SK-N-SH (cell line): ENCODE data around the gene NAV2. TPM values are rescaled to one million over a fixed set of nuclear protein-coding genes. Genes with fewer than 3 reads are reported as not detected.

ENCODE experiments used
- CTCF ChIA-PET: fragments of 300-600, 350-600 bp; formaldehyde crosslinking; extraction: SDS; loops from one replicate; lab custom pipeline; 2021; lab: Yijun Ruan, JAX
- POLR2A ChIA-PET: fragments of 350-600 bp; sonication (Branson Sonifier 250); formaldehyde crosslinking; extraction: SDS; loops from one replicate; lab custom pipeline; 2020; ENCODE audit warnings: antibody characterized with exemption, inconsistent platforms; lab: Yijun Ruan, JAX
- DNase-seq: peaks from one replicate; pipeline ENCODE4 v3.0.0; 2012
- H2AFZ ChIP-seq: fragments of 200-600 bp; sonication (generic); 2 replicates; pipeline ENCODE4 v1.8.1; 2016; ENCODE audit warnings: antibody characterized with exemption, mild to moderate bottlenecking, low read depth
- H3F3A ChIP-seq: fragments of 200-600 bp; sonication (generic); replicated peaks from 2 replicates; pipeline ENCODE3; 2016; ENCODE audit warnings: antibody characterized with exemption, mild to moderate bottlenecking; ENCODE audit not compliant: insufficient read depth
- H3K27ac ChIP-seq, 2 experiments: fragments of 200-500 bp in 1 of 2; fragments of 200-600 bp in 1 of 2; sonication (Bioruptor generic) in 1 of 2; sonication (generic), shearing (Covaris generic) in 1 of 2; 2 replicates each; pipeline versions ENCODE4 v1.5.1 to v1.6.1; 2014 to 2016; ENCODE audit warnings: low read depth in 2 of 2, inconsistent platforms in 1 of 2, low read length in 1 of 2, mild to moderate bottlenecking in 1 of 2, mixed read lengths in 1 of 2
- H3K27me3 ChIP-seq: fragments of 200-600 bp; sonication (generic), shearing (Covaris generic); 2 replicates; pipeline ENCODE4 v1.6.1; 2016; ENCODE audit warnings: mixed run types; ENCODE audit not compliant: insufficient read depth
- H3K36me3 ChIP-seq, 2 experiments: fragments of 200-500 bp in 1 of 2; fragments of 200-600 bp in 1 of 2; sonication (Bioruptor generic) in 1 of 2; sonication (generic) in 1 of 2; replicated peaks in 1 of 2; 2 replicates each; pipeline versions ENCODE3 to v1.5.1; 2014 to 2016; ENCODE audit warnings: low read length in 1 of 2, mild to moderate bottlenecking in 1 of 2; ENCODE audit not compliant: insufficient read depth in 2 of 2, control insufficient read depth in 1 of 2
- H3K4me1 ChIP-seq, 2 experiments: fragments of 200-500 bp in 1 of 2; fragments of 200-600 bp in 1 of 2; sonication (Bioruptor generic) in 1 of 2; sonication (generic), shearing (Covaris generic) in 1 of 2; 2 replicates each; pipeline versions ENCODE4 v1.5.1 to v1.6.1; 2014 to 2016; ENCODE audit warnings: low read depth in 1 of 2, low read length in 1 of 2, mixed run types in 1 of 2; ENCODE audit not compliant: insufficient read depth in 2 of 2, control insufficient read depth in 1 of 2
- H3K4me2 ChIP-seq: fragments of 200-600 bp; sonication (generic), shearing (Covaris generic); 2 replicates; pipeline ENCODE4 v1.6.1; 2017; ENCODE audit warnings: mixed run types
- H3K4me3 ChIP-seq, 2 experiments: fragments of 200-500 bp in 1 of 2; fragments of 200-600 bp in 1 of 2; sonication (Bioruptor generic) in 1 of 2; sonication (generic), shearing (Covaris generic) in 1 of 2; 2 replicates each; pipeline versions ENCODE4 v1.5.1 to v1.8.1; 2014 to 2016; ENCODE audit warnings: low read depth in 2 of 2, inconsistent platforms in 1 of 2, low read length in 1 of 2, mild to moderate bottlenecking in 1 of 2, mixed read lengths in 1 of 2, moderate library complexity in 1 of 2
- H3K79me2 ChIP-seq: fragments of 200-600 bp; sonication (generic); 2 replicates; pipeline ENCODE4 v1.8.1; 2017; ENCODE audit warnings: mild to moderate bottlenecking; ENCODE audit not compliant: insufficient read depth
- H3K9ac ChIP-seq: fragments of 200-600 bp; sonication (generic); 2 replicates; pipeline ENCODE4 v1.6.1; 2017; ENCODE audit warnings: mixed run types
- H3K9me2 ChIP-seq: fragments of 200-600 bp; sonication (generic); 2 replicates; pipeline ENCODE4 v1.6.1; 2017; ENCODE audit warnings: mixed run types
- H3K9me3 ChIP-seq: fragments of 200-600 bp; sonication (generic); 2 replicates; pipeline ENCODE4 v1.6.1; 2017; ENCODE audit warnings: mixed run types, mild to moderate bottlenecking, moderate library complexity
- H4K20me1 ChIP-seq: fragments of 200-600 bp; sonication (generic); 2 replicates; pipeline ENCODE4 v1.6.1; 2017; ENCODE audit warnings: mild to moderate bottlenecking, mixed run types; ENCODE audit not compliant: insufficient read depth
- CHD2 ChIP-seq: fragments of 150-350 bp; IDR thresholded peaks from 2 replicates; pipeline ENCODE4 v1.6.1; 2018; ENCODE audit warnings: low read length; ENCODE audit not compliant: partially characterized antibody
- CTCF ChIP-seq: fragments of 200-600 bp; sonication (generic); IDR thresholded peaks from 2 replicates; pipeline ENCODE4 v1.6.1; 2017; ENCODE audit warnings: antibody characterized with exemption, mild to moderate bottlenecking, moderate library complexity
- ELF1 ChIP-seq: IDR thresholded peaks from 2 replicates; pipeline ENCODE4 v1.4.0; 2012
- EP300 ChIP-seq, 2 experiments: IDR thresholded peaks; 2 replicates each; pipeline versions ENCODE4 v1.4.0 to v1.6.1; 2012; ENCODE audit warnings: borderline replicate concordance in 1 of 2, low read depth in 1 of 2, low read length in 1 of 2
- EZH2phosphoT487 ChIP-seq: fragments of 200-600 bp; sonication (generic); IDR thresholded peaks from 2 replicates; pipeline ENCODE4 v1.6.1; 2017; ENCODE audit warnings: low read depth, mixed run types, mild to moderate bottlenecking, antibody characterized with exemption, moderate library complexity, borderline replicate concordance
- GABPA ChIP-seq: IDR thresholded peaks from 2 replicates; pipeline ENCODE4 v1.4.0; 2012; ENCODE audit warnings: low read depth, mild to moderate bottlenecking
- GATA2 ChIP-seq: sonication (generic); formaldehyde crosslinking; IDR thresholded peaks from 2 replicates; pipeline ENCODE4 v1.5.0; 2020; ENCODE audit warnings: mild to moderate bottlenecking, missing genetic modification reagents
- MAX ChIP-seq: IDR thresholded peaks from 2 replicates; pipeline ENCODE4 v1.4.0; 2012; ENCODE audit warnings: low read depth
- MEF2A ChIP-seq: IDR thresholded peaks from 2 replicates; pipeline ENCODE4 v1.4.0; 2012; ENCODE audit warnings: low read depth, borderline replicate concordance
- MXI1 ChIP-seq: IDR thresholded peaks from 2 replicates; pipeline ENCODE4 v1.6.1; 2012; ENCODE audit warnings: mild to moderate bottlenecking, low read depth, low read length, improper control_type of control experiment
- NFIC ChIP-seq: IDR thresholded peaks from 2 replicates; pipeline ENCODE4 v1.4.0; 2012; ENCODE audit warnings: borderline replicate concordance
- PBX3 ChIP-seq: IDR thresholded peaks from 2 replicates; pipeline ENCODE4; 2012
- POLR2AphosphoS5 ChIP-seq: IDR thresholded peaks from 2 replicates; pipeline ENCODE4 v1.6.1; 2012; ENCODE audit warnings: low read depth, low read length
- RXRA ChIP-seq: IDR thresholded peaks from 2 replicates; pipeline ENCODE4 v1.4.0; 2012; ENCODE audit warnings: low read depth, mild to moderate bottlenecking, borderline replicate concordance
- SIN3A ChIP-seq: IDR thresholded peaks from 2 replicates; pipeline ENCODE4 v1.6.1; 2012; ENCODE audit warnings: low read depth, mild to moderate bottlenecking, low read length, moderate library complexity, borderline replicate concordance
- TAF1 ChIP-seq: IDR thresholded peaks from 2 replicates; pipeline ENCODE4 v1.6.1; 2012; ENCODE audit warnings: low read depth, mild to moderate bottlenecking, low read length, moderate library complexity, borderline replicate concordance
- TCF12 ChIP-seq: IDR thresholded peaks from 2 replicates; pipeline ENCODE4 v1.4.0; 2012
- TEAD4 ChIP-seq: IDR thresholded peaks from 2 replicates; pipeline ENCODE4 v1.4.0; 2012; ENCODE audit warnings: mild to moderate bottlenecking, borderline replicate concordance; ENCODE audit not compliant: insufficient read depth
- USF1 ChIP-seq: IDR thresholded peaks from 2 replicates; pipeline ENCODE4 v1.4.0; 2012; ENCODE audit warnings: low read depth, borderline replicate concordance
- USF2 ChIP-seq: fragments of 150-350 bp; IDR thresholded peaks from 2 replicates; pipeline ENCODE4 v1.6.1; 2017; ENCODE audit warnings: antibody characterized with exemption, low read length, low read depth, borderline replicate concordance
- YY1 ChIP-seq: IDR thresholded peaks from 2 replicates; pipeline ENCODE4 v1.4.0; 2012; ENCODE audit warnings: low read depth, mild to moderate bottlenecking
- ZBTB33 ChIP-seq: IDR thresholded peaks from 2 replicates; pipeline ENCODE4 v1.4.0; 2012; ENCODE audit warnings: low read depth, borderline replicate concordance
- WGBS: methylation state at CpG from one replicate; pipeline ENCODE4 v1.1.6; 2017; ENCODE audit warnings: low lambda C conversion rate; 5-methylcytosine and 5-hydroxymethylcytosine counted together
- polyA plus RNA-seq, 3 experiments: library from polyadenylated mRNA; depleted of rRNA; stranded (reverse); fragments of >200 nt; gene quantifications; 2 replicates each; pipeline ENCODE4 v1.2.3, GENCODE V29; 2012

The NAV2 gene
- polyA plus RNA-seq, 1 of the 3 experiments (the other 2 are of a cell fraction), result 26.2 TPM

GRCh38 chr11:19714387-19715363 lies 2.0 kb downstream of the NAV2 start (continued):
- TF ChIP-seq USF1, result no peak
- peak in 1 of 2 experiments; percentile 41; a peak in 1 of 4 replicates for TF ChIP-seq EP300 (IDR thresholded peaks at IDR 0.05; ENCODE audit: borderline replicate concordance in 1 of 2, low read depth in 1 of 2, low read length in 1 of 2)
- peak; percentile 58; the same call in 1 of the 2 replicates for TF ChIP-seq NFIC
- TF ChIP-seq POLR2AphosphoS5, result no peak
- TF ChIP-seq TCF12, result 0 out of 2 replicates have a peak, but pooled peaks have one; percentile 8
- 0 out of 2 replicates have a peak, but pooled peaks have one; percentile 31 for TF ChIP-seq GATA2 (CRISPR knock-in tag)
- TF ChIP-seq TAF1, result peak; percentile 45; the same call in 1 of the 2 replicates

GRCh38 chr11:19715373-19715772 lies 2.7 kb downstream of the NAV2 start:
- Histone ChIP-seq H3K27ac (peak overlapping the region; percentile 91 to 99), H3K27me3 (no peaks in the 10 kb centered on the region), H4K20me1 (peaks cover 59% of the 10 kb centered on the region), H3K4me2 (peak overlapping the region; percentile 90), H3F3A (peaks cover 18% of the 10 kb centered on the region), H3K4me1 (peaks cover 8 to 69% of the 10 kb centered on the region in 2 experiments), H3K79me2 (peaks cover 89% of the 10 kb centered on the region), H3K36me3 (peaks cover 7 to 16% of the 10 kb centered on the region in 2 experiments), H3K9me2 (no peaks in the 10 kb centered on the region), H3K9ac (peak overlapping the region; percentile 87), H3K9me3 (no peaks in the 10 kb centered on the region), H2AFZ (no peak overlapping the region), H3K4me3 (peak overlapping the region; percentile 80)
- ChIA-PET CTCF (interaction anchor here (0.9 to 10.8 kb wide), 7 partner anchors 9 to 189 kb away, joined by 3 to 91 read pairs (median 14); no protein-coding TSS in a partner anchor), POLR2A (interaction anchor here (1.1 to 2.4 kb wide), 8 partner anchors 8 to 118 kb away, joined by 3 to 22 read pairs (median 10); no protein-coding TSS in a partner anchor)
- WGBS, result 3% methylated on average over 5 of the region's 6 CpGs
- DNase-seq, result no peak
- TF ChIP-seq MEF2A (no peak), EZH2phosphoT487 (no peak), SIN3A (peak; percentile 28; the same call in 1 of the 2 replicates), ELF1 (no peak), MAX (peak; percentile 65), CTCF (no peak), USF2 (no peak), MXI1 (no peak), CHD2 (no peak), YY1 (no peak), TEAD4 (no peak; the same call in 1 of the 2 replicates), GABPA (no peak), GATA2 (CRISPR knock-in tag) (no peak), POLR2AphosphoS5 (no peak; the same call in 1 of the 2 replicates), ZBTB33 (no peak), PBX3 (peak; percentile 87), RXRA (peak; percentile 95), EP300 (IDR thresholded peaks at IDR 0.05; ENCODE audit: borderline replicate concordance in 1 of 2, low read depth in 1 of 2, low read length in 1 of 2) (peak in 1 of 2 experiments; percentile 72; a peak in 1 of 4 replicates)
